ENCODE measurements around the gene METRN. TPM values are rescaled to one million over a fixed set of nuclear protein-coding genes. Genes with fewer than 3 reads are reported as not detected.
A peak's percentile ranks its signal among the peaks of the same experiment; 100 is the strongest.
"Not testable (repeated sequence)": the region's sequence is repeated elsewhere in the genome, so short reads cannot be mapped to it uniquely, and the experiment has no call there.

The METRN gene
- total and polyA plus RNA-seq, 2 of the 4 experiments (the other 2 are of a cell fraction) = 6.1 to 48.2 TPM

DNA sequence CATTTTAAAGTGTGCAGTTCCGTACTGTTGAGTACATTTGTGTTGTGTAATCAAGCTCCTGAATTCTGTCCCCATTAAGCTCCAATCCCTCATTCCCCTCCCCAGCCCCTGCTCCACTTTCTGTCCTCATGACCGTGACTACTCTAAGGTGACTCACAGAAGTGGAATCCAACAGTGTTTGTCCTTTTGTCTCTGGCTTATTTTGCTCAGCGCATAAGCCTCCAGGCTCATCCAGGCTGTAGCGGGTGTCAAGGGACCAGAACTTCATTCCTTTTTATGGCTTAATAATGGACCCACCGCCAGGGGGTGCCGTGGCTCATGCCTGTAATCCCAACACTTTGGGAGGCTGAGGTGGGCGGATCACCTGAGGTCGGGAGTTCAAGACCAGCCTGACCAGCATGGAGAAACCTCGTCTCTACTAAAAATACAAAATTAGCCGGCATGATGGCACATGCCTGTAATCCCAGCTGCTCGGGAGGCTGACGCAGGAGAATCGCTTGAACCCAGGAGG is 2.1 kb upstream of the METRN start:
- H3K27ac ChIP-seq (ENCODE audit: insufficient read depth, low read length); H3K9me1 ChIP-seq (ENCODE audit: insufficient read depth, low read length); BruUV-seq (replicated peaks); H3K56ac ChIP-seq (ENCODE audit: extremely low read depth, insufficient read depth, low read length); H2AK5ac ChIP-seq (ENCODE audit: low read depth, low read length); H3K27me3 ChIP-seq (ENCODE audit: control insufficient read depth, insufficient read depth, low read length); POLR2A ChIA-PET (ENCODE audit: unreplicated experiment); H4K8ac ChIP-seq (ENCODE audit: low read depth in 2 of 2, low read length in 2 of 2); dilution Hi-C loops (cut with HindIII; ENCODE audit: low sequenced_read_pairs, unreplicated experiment); H4K91ac ChIP-seq (ENCODE audit: insufficient read depth, low read depth, low read length); H2BK5ac ChIP-seq (ENCODE audit: low read depth, low read length, poor library complexity, severe bottlenecking); H3K4ac ChIP-seq (ENCODE audit: low read depth, low read length); H2BK120ac ChIP-seq (ENCODE audit: low read depth, low read length); H3K4me2 ChIP-seq (ENCODE audit: low read depth, low read length); H3K18ac ChIP-seq (ENCODE audit: low read depth, low read length); H2BK20ac ChIP-seq (ENCODE audit: low read depth, low read length); H3K4me3 ChIP-seq (ENCODE audit: insufficient read depth, low read depth, low read length); H4K5ac ChIP-seq (ENCODE audit: low read depth, low read length); H3K9me3 ChIP-seq (ENCODE audit: control insufficient read depth, insufficient read depth, low read length); H3K14ac ChIP-seq (replicated peaks; ENCODE audit: low read depth, low read length); H3K9ac ChIP-seq (ENCODE audit: low read depth, low read length); H3K36me3 ChIP-seq (ENCODE audit: control insufficient read depth, insufficient read depth, low read length); H2BK15ac ChIP-seq (ENCODE audit: low read depth, low read length); H3K23ac ChIP-seq (ENCODE audit: low read depth, low read length); H2AK9ac ChIP-seq (replicated peaks; ENCODE audit: low read depth, low read length, poor library complexity): not testable (repeated sequence)
- TF ChIP-seq MAZ (IDR thresholded peaks at IDR 0.05; ENCODE audit: borderline replicate concordance, low read depth, low read length) = peak; percentile 52; the same call in 1 of the 2 replicates
- peak; percentile 33; the same call in 1 of the 2 replicates for TF ChIP-seq RAD21 (IDR thresholded peaks at IDR 0.05; ENCODE audit: low read length)
- TF ChIP-seq CTCF (conservative IDR thresholded peaks at IDR 0.05; ENCODE audit: low read depth, low read length) = peak; percentile 55
- TF ChIP-seq CEBPB (IDR thresholded peaks at IDR 0.05; ENCODE audit: low read depth, low read length) = peak; percentile 87
- TF ChIP-seq SMC3 (IDR thresholded peaks at IDR 0.05; ENCODE audit: low read depth, low read length) = peak; percentile 40
- peak; percentile 37; the same call in 1 of the 2 replicates for TF ChIP-seq USF2 (IDR thresholded peaks at IDR 0.05; ENCODE audit: low read depth, low read length)
- peak; percentile 71 for TF ChIP-seq FOS (IDR thresholded peaks at IDR 0.05; ENCODE audit: low read depth, low read length)
- peak; percentile 28 for ATAC-seq (ENCODE audit: low read depth)
- intact Hi-C loops (cut with micrococcal nuclease) = loop anchor here (2.0 to 5.0 kb wide), 3 partner anchors 76 to 342 kb away; partner anchors contain the start of genes CHTF18, RPUSD1 and SOX8
- CTCF ChIA-PET = interaction anchor here (0.8 to 1.3 kb wide), 2 partner anchors 71 to 72 kb away, joined by 3 to 6 read pairs; no protein-coding TSS in a partner anchor
- H3K4me1 ChIP-seq (ENCODE audit: control insufficient read depth, insufficient read depth, low read length) = peaks cover 14% of the 10 kb centered on the region; the same call in 1 of the 2 replicates
- peak; percentile 96 for DNase-seq
- peaks cover 0 to 12% of the 10 kb centered on the region in 2 experiments; a peak in 1 of 4 replicates for H3K79me1 ChIP-seq (ENCODE audit: low read depth in 1 of 2, low read length in 2 of 2)
- WGBS, 2 experiments (ENCODE audit: extremely low coverage in 2 of 2, insufficient read length in 1 of 2) = 65% methylated on average over 4 of the region's 13 CpGs; no CpG with 5 or more reads in 1 of the 2 experiments
- H4K20me1 ChIP-seq (ENCODE audit: insufficient read depth, low read length) = peaks cover 17% of the 10 kb centered on the region
- H2AFZ ChIP-seq (replicated peaks; ENCODE audit: low read length, poor library complexity) = peak overlapping the region; percentile 19
- in situ Hi-C loops (cut with MboI; ENCODE audit: low sequenced_read_pairs) = loop anchor here (5.0 to 25.0 kb wide), 2 partner anchors 75 to 350 kb away; partner anchors contain the start of genes CHTF18, RPUSD1 and SSTR5
